Loucy (cell line): ENCODE data around the gene CRB3.

Experiments
- H2AFZ ChIP-seq: fragments of 200-600 bp; sonication (generic); 2 replicates; pipeline ENCODE4 v1.6.0; 2016; ENCODE audit warnings: antibody characterized with exemption, mild to moderate bottlenecking, low read length, moderate library complexity
- H3F3A ChIP-seq: fragments of 200-600 bp; 2 replicates; pipeline ENCODE4 v1.6.0; 2016; ENCODE audit warnings: antibody characterized with exemption, low read depth, mild to moderate bottlenecking
- H3K27me3 ChIP-seq: fragments of 200-600 bp; sonication (generic); 2 replicates; pipeline ENCODE4 v1.6.1; 2014; ENCODE audit warnings: low read length, mild to moderate bottlenecking; ENCODE audit not compliant: insufficient read depth, poor library complexity, severe bottlenecking
- H3K36me3 ChIP-seq: fragments of 200-600 bp; sonication (generic); 2 replicates; pipeline ENCODE4 v1.6.1; 2016; ENCODE audit warnings: low read length; ENCODE audit not compliant: insufficient read depth
- H3K4me1 ChIP-seq: fragments of 200-600 bp; sonication (generic); 2 replicates; pipeline ENCODE4 v1.5.1; 2014; ENCODE audit warnings: low read length, mild to moderate bottlenecking; ENCODE audit not compliant: insufficient read depth, poor library complexity, severe bottlenecking
- H3K4me2 ChIP-seq: fragments of 200-600 bp; sonication (generic); 2 replicates; pipeline ENCODE4 v1.6.0; 2014; ENCODE audit warnings: antibody characterized with exemption, low read length, low read depth, mild to moderate bottlenecking; ENCODE audit not compliant: poor library complexity, severe bottlenecking
- H3K4me3 ChIP-seq: fragments of 200-600 bp; sonication (generic); 2 replicates; pipeline ENCODE4 v1.5.1; 2014; ENCODE audit warnings: low read length, mild to moderate bottlenecking, mixed read lengths; ENCODE audit not compliant: poor library complexity, severe bottlenecking
- H3K79me2 ChIP-seq: fragments of 200-600 bp; sonication (generic); 2 replicates; pipeline ENCODE4 v1.6.1; 2014; ENCODE audit warnings: low read length; ENCODE audit not compliant: insufficient read depth
- H3K9ac ChIP-seq: fragments of 200-600 bp; sonication (generic); 2 replicates; pipeline ENCODE4 v1.6.0; 2014; ENCODE audit warnings: mild to moderate bottlenecking, low read depth, low read length, moderate library complexity; ENCODE audit not compliant: poor library complexity, severe bottlenecking
- H3K9me2 ChIP-seq: fragments of 200-600 bp; sonication (generic); replicated peaks from 2 replicates; pipeline ENCODE4 v1.6.1; 2016; ENCODE audit warnings: low read depth, low read length, mixed read lengths
- H3K9me3 ChIP-seq: fragments of 200-600 bp; sonication (generic); 2 replicates; pipeline ENCODE4 v1.6.1; 2014; ENCODE audit warnings: mild to moderate bottlenecking, antibody characterized with exemption, low read length, low read depth; ENCODE audit not compliant: insufficient read depth
- H4K20me1 ChIP-seq: fragments of 200-600 bp; sonication (generic); 2 replicates; pipeline ENCODE4 v1.6.0; 2014; ENCODE audit warnings: antibody characterized with exemption, low read length, mild to moderate bottlenecking; ENCODE audit not compliant: insufficient read depth, poor library complexity, severe bottlenecking
- CTCF ChIP-seq: fragments of 200-600 bp; sonication (generic); conservative IDR thresholded peaks from 2 replicates; pipeline ENCODE4 v1.5.1; 2014; ENCODE audit warnings: mild to moderate bottlenecking, antibody characterized with exemption, low read length
- EZH2phosphoT487 ChIP-seq: fragments of 200-600 bp; IDR thresholded peaks from 2 replicates; pipeline ENCODE4 v1.6.1; 2018; ENCODE audit warnings: antibody characterized with exemption, mild to moderate bottlenecking, moderate library complexity, borderline replicate concordance

Gene CRB3

GRCh38 chr19:6421075-6422014 is 42.7 kb upstream of the CRB3 start:
- peaks cover 76% of the 10 kb centered on the region for H4K20me1 ChIP-seq
- H3K36me3 ChIP-seq: peaks cover 52% of the 10 kb centered on the region
- no peaks in the 10 kb centered on the region for H3K27me3 ChIP-seq
- H3K9me2 ChIP-seq: no peaks in the 10 kb centered on the region
- TF ChIP-seq CTCF: no peak
- TF ChIP-seq EZH2phosphoT487: no peak
- H2AFZ ChIP-seq: no peak overlapping the region
- H3K9ac ChIP-seq: peak overlapping the region; percentile 94
- H3K4me1 ChIP-seq: peaks cover 25% of the 10 kb centered on the region
- H3K9me3 ChIP-seq: no peaks in the 10 kb centered on the region
- H3K79me2 ChIP-seq: peaks cover 74% of the 10 kb centered on the region
- H3K4me3 ChIP-seq: peak overlapping the region; percentile 87
- peak overlapping the region; percentile 99 for H3K4me2 ChIP-seq
- H3F3A ChIP-seq: no peaks in the 10 kb centered on the region

GRCh38 chr19:6423499-6424194 is 40.4 kb upstream of the CRB3 start:
- Histone ChIP-seq H3K4me3 (peak overlapping the region; percentile 87), H4K20me1 (peaks cover 55% of the 10 kb centered on the region), H2AFZ (no peak overlapping the region)

More at GRCh38 chr19:6423499-6424194, 40.4 kb upstream of the CRB3 start:
- Histone ChIP-seq H3K9me3 (no peaks in the 10 kb centered on the region), H3K79me2 (peaks cover 59% of the 10 kb centered on the region), H3K4me2 (peak overlapping the region; percentile 99), H3K9ac (peak overlapping the region; percentile 94), H3K36me3 (peaks cover 29% of the 10 kb centered on the region; the same call in 1 of the 2 replicates), H3K4me1 (peaks cover 25% of the 10 kb centered on the region), H3F3A (no peaks in the 10 kb centered on the region), H3K9me2 (no peaks in the 10 kb centered on the region), H3K27me3 (no peaks in the 10 kb centered on the region)
- TF ChIP-seq EZH2phosphoT487 (no peak), CTCF (no peak)
